GM19397 (cell line): Measurements from ENCODE around the gene PHF13.
"Not testable (repeated sequence)": the region's sequence is repeated elsewhere in the genome, so short reads cannot be mapped to it uniquely, and the experiment has no call there.

Experiments
- ATAC-seq: cut with Tn5 transposase; IDR thresholded peaks from one replicate; pipeline ENCODE4 v1.9.1; 2021; ENCODE audit warnings: mild to moderate bottlenecking, moderate library complexity; ENCODE audit not compliant: unreplicated experiment

Gene PHF13

DNA sequence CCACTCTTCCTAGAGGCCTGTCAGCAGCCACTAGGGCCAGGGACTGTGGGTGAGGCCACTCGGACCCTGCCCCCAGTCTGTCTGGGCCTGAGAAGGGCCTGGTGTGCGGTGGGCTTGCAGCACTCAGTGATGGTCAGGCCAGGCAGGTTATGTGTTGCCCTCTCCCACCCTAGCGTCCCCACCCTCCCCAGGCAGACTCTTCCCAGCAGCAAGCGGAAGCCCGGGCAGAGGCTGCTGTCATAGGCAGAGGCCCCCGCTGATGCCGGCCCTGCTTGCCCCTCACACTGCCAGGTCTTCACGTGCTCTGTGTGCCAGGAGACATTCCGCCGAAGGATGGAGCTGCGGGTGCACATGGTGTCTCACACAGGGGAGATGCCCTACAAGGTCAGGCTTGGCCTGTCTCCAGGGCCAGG, 27.1 kb upstream of the PHF13 start:
- no peak for ATAC-seq

DNA sequence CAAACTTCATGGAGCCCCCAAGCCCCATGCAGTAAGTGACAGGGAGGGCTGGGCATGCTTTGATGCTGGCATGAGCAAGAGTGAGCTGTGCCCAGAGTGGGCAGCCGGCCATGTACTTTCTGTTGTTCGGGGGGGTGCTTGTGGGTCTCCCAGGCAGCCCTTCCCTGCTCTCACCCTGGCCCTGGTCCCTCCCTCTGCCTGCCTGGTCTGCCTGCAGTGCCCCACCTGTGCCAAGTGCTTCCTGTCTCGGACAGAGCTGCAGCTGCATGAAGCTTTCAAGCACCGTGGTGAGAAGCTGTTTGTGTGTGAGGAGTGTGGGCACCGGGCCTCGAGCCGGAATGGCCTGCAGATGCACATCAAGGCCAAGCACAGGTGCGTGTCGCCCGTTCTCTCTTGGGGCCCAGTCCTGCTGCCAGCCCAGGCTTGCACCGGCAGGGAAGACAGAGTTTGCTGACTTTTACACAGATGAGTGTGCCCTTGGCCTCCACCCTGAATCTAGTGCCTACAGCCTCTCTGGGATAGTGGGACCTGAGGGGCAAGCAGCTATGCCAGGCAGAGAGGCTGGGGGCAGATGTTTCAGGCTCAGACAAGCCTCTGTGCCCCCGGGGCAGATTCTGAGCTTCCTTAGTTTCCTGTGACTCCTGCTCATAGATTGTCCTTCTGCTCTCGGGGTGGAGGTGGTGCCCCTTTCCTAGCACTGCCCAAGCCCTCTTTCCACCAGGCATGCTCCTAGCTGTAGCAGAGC, 26.1 kb upstream of the PHF13 start:
- no peak for ATAC-seq

DNA sequence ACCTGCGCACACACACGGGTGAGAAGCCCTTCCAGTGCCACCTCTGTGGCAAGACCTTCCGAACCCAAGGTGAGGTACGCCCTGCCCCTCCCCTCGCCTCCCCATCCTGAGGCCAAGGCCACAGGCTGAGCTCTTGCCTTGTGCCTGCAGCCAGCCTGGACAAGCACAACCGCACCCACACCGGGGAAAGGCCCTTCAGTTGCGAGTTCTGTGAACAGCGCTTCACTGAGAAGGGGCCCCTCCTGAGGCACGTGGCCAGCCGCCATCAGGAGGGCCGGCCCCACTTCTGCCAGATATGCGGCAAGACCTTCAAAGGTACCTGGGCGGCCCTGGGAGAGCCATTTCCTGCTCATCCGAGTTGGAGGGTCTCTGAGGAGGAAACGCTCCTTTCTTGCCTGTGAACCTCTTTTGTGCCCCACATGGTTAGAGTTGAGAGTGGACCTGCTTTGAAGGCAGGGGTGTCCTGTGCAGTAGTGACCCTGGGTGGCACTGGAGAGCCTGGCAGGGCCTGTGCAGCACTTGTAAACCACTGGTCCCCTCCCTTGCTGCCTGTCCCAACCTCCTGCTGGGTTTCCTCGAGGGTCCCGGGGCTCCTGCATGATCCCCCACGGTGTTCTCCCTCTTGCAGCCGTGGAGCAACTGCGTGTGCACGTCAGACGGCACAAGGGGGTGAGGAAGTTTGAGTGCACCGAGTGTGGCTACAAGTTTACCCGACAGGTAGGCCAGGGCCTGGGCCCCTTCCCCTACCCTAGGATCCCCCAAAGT, 25.2 kb upstream of the PHF13 start:
- no peak for ATAC-seq

DNA sequence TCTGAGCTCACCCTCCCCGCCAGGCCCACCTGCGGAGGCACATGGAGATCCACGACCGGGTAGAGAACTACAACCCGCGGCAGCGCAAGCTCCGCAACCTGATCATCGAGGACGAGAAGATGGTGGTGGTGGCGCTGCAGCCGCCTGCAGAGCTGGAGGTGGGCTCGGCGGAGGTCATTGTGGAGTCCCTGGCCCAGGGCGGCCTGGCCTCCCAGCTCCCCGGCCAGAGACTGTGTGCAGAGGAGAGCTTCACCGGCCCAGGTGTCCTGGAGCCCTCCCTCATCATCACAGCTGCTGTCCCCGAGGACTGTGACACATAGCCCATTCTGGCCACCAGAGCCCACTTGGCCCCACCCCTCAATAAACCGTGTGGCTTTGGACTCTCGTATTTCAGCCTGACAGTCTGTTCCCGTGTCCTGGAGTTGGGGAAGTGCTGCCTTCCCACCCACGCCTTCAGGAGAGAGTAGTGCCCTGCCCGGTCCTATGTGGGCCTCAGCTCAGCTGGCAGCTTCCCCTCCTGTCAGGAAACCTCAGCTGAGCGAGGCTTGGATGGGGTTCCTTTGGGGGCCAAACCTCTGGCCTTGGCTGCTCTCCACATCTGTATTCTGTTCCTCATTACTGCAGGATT, 24.5 kb upstream of the PHF13 start:
- ATAC-seq, result no peak

DNA sequence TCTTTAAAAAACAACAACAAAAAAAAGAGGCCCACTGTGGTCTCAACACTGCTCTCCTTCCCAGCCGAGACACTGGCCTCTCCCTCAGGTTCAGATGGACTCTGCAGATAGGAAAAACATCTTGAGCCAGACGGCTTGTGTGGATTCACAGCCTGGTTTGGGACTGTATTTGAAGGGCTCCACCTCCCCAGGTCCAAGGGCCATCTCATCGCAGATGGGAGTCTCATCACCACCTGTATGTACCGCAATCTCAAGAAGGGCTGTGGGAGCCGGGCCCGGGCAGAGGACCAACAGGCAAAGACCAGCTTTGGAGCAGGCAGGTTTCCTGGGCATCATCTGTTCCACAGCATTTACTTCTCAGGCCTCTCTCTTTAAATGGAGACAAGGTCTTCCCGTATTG, 23.5 kb upstream of the PHF13 start:
- ATAC-seq, result no peak

DNA sequence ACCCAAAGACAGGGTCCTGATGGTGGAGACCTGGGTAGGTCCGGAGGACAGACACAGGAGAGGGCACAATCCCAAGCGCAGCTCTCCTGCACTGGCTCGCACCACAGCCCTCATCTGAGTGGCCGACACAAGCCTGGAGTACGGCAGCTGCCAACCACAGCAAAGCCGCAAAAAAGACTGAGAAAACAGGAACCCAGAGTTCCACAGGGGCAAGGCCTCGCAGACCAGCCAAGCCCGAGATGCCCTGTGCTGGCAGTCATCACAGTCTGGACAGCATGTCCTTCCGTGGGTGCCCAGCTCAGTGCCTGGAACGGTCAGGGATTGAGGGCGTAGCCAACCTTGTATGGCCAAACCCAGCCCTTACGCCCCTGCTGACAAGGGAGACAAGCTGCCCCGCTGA, 22.3 kb upstream of the PHF13 start:
- ATAC-seq, result no peak

DNA sequence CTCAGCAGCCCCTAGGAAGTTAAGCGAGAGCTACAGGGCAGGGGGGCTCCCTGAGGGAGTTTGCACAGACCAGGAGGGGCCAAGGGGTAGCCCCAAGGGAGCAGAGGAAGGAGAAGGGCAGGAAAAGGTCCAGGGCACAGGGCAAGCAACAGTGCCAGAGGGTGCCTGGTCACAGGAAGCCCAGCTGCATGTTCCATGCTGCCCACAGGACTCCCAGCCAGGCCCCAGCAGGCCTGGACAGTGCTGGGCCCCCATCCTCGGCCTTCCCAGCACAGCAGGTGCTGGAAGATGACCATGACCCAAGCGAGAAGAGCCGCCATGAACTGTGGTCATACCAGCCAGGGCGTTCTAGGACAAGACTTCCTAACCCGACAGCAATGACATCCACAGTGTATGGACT, 21.9 kb upstream of the PHF13 start:
- ATAC-seq, result no peak

DNA sequence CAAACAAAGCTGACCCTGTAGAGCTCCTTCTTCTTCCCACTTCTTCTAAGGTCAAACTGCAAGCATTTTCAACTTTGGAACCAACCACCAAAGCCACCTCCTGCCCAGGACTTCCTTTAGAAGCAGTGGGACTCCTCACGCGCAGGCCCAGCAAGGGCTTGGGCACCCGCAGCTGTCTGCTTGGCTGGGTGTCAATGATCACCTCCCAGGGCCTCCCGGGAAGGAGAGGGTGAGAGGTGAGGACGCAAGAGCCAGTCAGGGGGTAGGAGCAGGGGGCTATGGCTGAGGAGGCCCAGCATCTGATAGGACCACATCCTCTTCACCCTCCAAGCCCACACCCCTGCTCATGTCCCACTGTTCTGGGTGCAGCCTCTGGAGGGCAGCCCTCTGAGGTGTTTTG, 21.1 kb upstream of the PHF13 start:
- ATAC-seq, result no peak

DNA sequence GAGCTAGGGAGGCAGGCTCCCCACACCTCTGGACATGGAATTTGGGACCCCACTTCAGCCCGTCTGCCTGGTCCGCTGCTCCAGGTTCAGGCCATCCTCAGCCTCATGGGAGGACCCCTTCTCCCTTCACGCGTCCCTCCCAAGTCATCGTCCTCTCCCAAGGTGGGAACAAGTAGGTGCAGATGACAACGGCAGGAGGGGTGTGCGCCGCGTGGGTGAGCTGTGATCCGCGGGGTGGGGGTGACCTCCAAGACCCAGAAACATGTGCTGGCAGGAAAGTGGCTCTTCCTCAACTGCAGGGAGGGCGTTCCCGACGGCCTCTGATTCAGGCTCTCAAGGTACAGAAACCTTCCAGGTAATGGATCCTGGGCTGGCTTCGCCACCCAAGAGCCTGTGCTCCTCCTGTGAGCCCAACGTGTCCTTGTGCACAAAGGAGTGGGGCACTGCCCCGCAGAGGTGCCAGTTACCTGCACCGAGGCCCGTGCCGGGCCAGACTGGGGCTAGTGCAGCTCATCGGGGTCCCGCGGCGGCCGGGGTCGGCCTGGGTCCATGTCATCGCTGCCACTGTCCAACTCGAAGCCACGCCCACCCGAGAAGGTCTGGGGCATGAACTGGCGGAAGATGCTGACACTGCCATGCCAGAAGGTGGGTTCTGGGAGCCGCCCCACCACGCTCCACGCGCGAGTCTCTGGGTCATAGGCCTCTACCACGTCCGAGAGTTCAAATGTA, 20.5 kb upstream of the PHF13 start:
- no peak for ATAC-seq

DNA sequence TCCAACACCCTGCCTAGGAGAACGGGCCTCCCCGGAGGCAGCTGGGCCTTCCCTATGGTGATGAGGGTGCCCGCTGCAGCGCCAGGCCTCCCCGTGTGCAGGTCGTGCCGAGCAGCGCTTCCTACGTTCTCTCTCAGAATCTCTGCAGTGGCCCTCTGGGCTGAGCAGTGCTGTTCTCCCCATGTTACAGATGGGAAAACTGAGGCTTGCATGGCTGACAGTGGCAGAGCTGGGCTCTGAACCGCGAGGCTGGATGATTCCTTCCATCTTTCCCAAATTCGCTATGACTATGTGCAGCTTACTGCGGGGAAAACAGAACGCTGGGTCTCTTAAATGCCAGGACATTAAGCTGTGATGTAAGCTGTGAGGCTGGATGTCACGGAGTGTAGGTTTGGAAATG, 19.7 kb upstream of the PHF13 start:
- ATAC-seq, result no peak

DNA sequence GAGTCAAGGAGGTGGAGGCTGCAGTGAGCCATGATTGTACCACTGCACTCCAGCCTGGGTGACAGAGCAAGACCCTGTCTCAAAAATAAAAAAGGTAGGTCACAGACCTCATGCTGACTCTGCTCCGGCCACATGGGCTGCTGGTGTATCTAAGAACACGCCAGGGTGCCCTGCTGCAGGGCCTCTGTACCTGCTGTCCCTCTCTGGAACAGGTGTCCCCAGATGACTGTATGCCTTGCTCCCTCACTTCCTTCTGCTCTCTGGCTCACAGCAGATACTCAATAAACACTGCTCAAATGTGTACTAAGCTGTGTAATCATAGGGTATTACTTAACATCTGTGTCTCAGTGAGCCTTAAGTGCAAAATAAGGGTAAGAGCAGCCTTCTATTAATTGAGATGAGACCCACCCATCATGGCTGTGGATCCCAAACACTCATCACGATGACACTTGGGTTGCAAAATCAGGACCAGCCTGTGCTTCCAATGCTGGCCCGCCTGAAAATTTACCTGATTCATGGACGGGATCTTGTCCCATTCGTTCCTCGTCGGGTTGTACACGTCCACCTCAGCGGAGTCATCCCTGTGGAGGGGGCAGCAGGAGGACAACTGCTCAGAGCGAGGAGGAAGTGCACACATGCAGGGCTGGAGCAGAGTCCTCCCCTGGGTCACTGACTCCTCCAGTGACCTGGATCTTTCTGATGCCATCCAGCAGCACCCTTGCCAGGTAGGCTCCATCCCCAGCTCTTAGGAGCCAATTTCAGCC, 18.4 kb upstream of the PHF13 start:
- ATAC-seq, result no peak

DNA sequence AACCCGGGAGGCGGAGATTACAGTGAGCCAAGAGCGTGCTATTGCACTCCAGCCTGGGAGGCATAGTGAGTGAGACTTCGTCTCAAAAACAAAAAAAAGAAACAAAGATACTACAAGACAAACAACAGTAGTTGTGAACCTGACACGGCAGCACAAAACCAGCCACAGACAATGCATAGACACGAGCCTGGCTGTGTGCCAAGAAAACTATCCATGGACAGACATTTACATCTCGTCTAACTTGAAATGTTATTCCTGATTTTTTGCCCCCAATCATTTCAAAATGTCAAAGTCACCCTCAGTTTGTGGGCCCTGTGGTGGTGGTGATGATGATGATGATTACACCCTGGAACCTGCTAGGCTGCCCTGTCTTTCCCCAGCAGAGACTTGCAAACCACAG, 17.2 kb upstream of the PHF13 start:
- ATAC-seq, result no peak

DNA sequence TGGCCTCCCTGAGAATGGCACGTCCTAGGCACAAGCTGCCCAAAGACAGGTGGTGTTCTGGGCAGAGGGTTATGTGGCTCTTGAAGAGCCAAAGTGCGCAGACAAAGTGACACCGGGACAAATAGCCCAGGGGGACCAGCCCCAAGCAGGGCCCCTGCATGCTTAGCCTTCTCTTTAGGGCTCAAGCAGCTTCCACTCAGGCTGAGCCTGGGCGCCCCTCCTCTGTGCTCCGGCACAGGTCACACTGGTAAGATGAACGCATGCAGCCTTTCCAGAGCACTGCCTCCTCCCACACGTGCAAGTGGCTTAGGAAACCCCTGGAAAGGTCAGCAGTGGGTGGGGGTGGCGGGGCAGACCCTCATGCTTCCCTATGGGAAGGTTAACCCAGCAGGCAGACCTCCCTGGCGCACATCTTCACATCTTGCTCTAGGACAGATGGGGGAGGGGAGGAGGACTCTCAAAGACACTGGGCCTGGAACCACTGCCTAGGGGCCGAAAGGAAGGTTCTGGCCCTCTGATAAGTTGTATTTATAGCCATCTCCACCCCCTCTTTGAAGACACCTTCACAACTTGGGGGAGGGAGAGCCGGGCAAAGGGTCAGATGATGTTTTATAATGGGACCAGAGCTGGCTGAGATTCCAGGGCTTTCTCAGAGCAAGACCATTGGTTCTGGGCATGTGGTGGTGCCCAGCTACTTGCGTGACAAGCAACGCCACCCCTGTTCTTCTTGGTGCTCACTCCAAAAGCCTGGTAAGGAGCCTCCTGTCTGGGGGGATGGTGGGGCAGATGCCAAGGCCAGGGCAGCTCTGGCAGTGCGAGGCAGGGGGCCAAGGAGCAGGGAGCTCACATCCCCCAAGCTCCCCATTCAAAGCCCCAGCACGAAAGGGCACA, 16.4 kb upstream of the PHF13 start:
- ATAC-seq, result no peak

DNA sequence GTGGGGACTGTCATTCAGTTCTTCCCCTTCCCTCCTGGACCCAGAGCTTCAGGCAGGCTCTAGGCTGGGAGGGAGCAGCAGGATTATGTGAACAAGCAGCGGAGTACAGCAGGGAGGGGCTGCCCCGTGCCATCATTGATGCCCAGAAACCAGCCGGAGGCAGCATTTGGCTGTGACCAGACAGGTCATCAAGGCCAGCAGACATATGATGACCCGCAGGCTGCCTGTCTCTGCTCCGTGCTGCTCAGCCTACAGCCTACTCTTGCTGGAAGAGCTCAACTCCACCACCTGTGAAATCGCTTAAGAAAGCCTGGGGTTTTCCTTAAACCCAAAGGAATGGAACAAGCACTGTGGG, 15.8 kb upstream of the PHF13 start:
- no peak for ATAC-seq

DNA sequence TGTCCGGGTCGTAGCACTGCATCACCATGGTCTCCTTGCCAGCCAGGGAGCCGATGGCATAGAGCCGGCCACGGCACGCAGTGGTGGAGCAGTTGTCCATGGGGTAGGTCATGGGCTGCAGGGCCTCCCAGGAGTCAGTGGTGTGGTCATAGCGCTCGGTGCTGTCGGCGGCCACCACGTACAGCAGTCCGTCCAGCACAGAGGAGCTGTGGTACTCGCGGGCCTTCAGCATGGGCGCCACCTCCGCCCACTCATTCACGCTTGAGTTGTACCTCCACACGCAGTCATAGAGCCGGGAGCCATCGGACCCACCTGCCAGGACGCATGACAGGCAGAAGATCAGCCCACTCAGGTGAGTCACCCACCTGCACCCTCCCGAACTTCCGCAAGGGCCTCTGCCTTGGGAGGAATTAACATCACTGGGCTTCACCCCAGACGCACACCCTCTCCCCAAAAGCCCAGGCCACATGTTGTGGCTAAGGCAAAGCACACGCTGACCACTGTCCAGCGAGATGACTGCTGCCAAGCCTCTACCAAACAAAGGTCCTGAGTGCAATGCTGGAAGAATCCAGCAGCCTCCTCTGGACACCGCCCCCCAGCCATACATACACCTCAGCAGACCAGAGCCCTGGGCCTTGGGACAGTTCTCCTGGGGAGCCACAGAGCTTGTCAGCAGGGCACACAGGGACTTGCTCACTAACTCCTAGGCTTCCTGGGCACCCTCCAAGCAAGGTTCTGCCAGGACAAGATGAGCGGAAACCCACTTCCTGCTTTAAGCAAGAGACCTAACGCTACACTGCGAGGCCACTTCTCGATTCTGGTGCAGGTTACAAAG, 14.2 kb upstream of the PHF13 start:
- ATAC-seq, result no peak

DNA sequence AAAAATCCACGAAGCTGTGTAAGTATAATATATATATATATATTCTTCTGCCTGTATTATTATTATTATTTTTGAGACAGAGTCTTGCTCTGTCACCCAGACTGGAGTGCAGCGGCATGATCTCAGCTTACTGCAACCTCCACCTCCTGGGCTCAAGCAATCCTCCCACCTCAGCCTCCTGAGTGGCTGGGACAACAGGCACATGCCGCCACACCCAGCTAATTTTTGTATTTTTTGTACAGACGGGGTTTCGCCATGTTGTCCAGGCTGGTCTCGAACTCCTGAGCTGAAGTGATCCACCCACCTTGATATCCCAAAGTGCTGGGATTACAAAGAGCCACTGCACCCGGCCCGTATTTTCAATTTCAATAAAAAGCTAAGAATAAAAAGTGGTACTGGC, 13.5 kb upstream of the PHF13 start:
- ATAC-seq, result not testable (repeated sequence)

DNA sequence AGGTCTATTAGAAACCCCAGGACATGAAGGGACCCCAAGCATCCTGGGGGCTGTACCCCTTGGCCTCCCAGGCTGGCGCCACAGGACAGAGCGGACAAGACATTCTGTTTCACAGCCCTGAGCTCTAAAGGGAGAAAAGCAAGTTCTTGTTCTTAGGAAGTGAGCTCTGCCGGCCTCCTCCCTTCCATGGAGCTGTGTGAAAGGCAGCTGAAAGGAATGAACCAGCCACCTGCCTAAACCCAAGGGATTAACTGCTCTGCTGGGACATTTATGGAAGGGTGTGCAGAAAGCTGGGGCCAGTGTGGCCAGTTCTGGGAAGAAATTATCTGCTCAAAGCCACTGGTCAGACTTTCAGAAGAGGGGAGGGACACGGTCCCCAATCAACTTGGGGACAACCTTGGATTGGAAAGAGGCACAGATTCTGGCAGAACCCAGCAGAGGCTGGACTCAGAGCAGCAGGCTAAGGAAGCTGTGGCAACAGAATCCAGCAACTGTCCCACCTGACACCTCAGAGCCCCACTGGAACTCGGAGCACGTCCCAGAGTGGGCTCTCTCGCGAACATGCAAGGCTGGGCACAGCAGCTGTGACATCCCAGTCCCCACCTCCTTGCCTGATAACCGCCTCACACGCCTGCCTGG, 13.0 kb upstream of the PHF13 start:
- no peak for ATAC-seq
